HG03139 (cell line): Measurements from ENCODE around the gene RICTOR.
A peak's percentile ranks its signal among the peaks of the same experiment; 100 is the strongest.
"Not testable (repeated sequence)": the region's sequence is repeated elsewhere in the genome, so short reads cannot be mapped to it uniquely, and the experiment has no call there.

Experiments
- ATAC-seq: cut with Tn5 transposase; IDR thresholded peaks from one replicate; pipeline ENCODE4 v1.9.1; 2021; ENCODE audit not compliant: unreplicated experiment

Gene RICTOR

GRCh38 chr5:39058178-39058921 is 15.8 kb downstream of the RICTOR start:
- peak; percentile 63 for ATAC-seq

GRCh38 chr5:39057734-39058133 is 16.5 kb downstream of the RICTOR start:
- ATAC-seq: peak; percentile 44

GRCh38 chr5:39055768-39056398 is 18.3 kb downstream of the RICTOR start:
- ATAC-seq: no peak

DNA sequence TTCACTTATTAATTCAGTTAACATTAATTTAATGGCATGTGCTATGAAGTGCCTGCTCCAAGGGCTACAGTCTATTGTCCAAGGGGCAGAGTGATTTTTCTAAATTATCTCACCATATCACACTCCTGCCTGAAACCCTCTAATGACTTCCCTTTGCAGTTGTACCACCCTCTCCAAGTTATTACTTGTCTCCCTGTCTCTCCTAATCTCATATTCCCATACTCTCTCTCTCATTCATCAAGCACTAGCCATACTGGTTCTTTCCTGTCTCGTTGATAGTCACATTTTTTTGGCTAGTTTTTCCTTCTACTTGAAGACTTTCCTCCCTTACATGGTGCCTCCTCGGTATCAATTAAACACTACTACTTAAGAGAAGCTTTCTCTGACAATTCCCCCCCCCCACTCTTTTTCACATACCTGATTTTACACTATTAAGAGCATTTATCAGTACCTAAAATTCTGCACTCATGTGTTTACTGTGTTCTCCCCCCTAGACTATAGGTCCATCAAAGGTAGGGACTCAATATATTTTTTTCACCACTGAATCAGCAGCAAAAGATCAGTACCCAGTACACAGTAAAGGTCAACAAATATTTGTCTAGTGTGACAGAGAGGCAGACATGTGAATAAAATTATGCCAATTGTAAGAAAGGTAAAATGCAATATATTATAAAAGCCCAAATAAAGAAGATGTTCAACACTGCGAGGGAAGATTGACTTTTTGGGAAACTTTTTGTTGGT is 19.0 kb downstream of the RICTOR start:
- no peak for ATAC-seq

DNA sequence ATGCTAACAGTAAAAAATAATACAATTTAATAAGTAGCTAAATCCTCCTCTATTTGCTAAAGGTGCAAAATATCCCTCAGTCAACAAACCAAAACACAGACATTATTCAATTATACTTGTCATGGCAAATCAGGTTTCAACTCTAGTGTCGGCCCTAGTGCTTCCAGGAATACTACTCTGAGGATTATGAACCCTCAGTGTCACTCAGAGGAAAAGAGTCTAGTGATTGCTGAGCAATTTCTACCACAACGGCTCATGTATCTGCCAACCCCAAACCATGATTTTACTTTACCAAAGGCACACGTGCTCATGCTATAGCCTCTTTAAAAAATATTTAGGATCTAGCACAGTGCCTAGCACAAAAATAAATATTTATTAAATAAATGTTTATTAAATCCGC is 21.0 kb downstream of the RICTOR start:
- no peak for ATAC-seq

GRCh38 chr5:39052141-39052540 is 22.1 kb downstream of the RICTOR start:
- ATAC-seq: no peak

GRCh38 chr5:39049315-39049714 is 24.9 kb downstream of the RICTOR start:
- no peak for ATAC-seq

- ATAC-seq: no peak
These were observed 33.3 kb downstream of the RICTOR start for GRCh38 chr5:39040875-39041274.

DNA sequence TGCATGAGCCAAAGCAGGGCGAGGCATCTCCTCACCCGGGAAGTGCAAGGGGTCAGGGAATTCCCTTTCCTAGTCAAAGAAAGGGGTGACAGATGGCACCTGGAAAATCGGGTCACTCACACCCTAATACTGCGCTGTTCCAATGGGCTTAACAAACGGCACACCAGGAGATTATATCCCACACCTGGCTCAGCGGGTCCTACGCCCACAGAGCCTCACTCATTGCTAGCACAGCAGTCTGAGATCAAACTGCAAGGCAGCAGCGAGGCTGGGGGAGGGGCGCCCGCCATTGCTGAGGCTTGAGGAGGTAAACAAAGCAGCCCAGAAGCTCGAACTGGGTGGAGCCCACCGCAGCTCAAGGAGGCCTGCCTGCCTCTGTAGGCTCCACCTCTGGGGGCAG is 39.7 kb downstream of the RICTOR start:
- not testable (repeated sequence) for ATAC-seq

DNA sequence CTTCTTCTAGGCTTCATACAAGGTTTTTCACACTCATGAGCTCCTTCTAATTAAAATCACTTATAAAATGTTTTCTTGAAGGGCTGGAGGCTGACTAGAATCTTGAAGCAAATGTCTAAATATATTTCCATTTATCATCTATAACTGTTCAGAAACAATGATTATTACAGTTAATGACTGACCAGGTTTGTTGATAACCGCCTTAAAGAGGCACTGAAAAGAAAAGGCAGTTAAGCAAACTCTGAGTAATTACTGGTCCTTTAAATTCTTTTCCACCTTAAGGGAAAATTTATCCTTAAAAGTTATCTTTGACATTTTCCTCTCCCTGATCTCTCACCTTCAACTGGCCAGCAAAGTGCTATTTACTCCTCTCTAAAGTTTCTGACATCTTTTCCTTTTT is 43.2 kb downstream of the RICTOR start:
- no peak for ATAC-seq

DNA sequence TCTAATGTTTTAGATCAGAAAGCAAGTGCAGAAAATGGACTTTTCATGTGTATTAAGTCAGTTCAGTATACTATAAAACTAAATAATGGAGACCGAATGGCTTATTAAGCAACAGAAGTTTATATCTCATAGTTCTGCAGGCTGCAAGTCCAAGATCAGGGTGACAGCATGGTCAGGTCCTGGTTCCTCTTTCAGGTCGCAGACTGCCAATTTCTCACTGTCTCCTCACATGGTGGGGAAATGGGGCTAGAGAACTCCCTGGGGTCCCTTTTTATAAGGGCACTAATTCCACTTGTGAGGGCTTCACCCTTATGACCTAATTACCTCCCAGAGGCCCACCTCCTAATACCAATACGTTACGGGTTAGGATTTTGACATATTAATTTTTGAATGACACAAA is 48.7 kb downstream of the RICTOR start:
- ATAC-seq: no peak

GRCh38 chr5:39024884-39025283 is 49.3 kb downstream of the RICTOR start:
- no peak for ATAC-seq

GRCh38 chr5:39024005-39024404 is 50.2 kb downstream of the RICTOR start:
- ATAC-seq: no peak

DNA sequence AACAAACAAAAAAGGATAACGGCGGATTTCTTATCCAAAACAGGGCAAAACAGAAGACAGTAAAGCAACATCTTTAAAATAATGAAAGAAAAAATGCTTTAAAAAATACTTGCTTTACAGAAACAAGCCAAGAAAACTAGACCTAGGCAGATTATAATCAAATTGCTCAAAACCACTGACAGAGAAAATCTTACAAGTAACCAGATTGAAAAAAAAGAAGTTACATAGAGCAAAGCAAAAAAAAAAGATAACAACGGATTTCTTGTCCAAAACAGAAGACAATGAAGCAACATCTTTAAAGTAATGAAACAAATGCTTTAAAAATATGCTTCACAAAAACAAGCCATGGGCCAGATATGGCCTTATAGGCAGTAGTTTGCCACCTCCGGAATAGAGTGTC is 51.1 kb downstream of the RICTOR start:
- ATAC-seq: no peak

DNA sequence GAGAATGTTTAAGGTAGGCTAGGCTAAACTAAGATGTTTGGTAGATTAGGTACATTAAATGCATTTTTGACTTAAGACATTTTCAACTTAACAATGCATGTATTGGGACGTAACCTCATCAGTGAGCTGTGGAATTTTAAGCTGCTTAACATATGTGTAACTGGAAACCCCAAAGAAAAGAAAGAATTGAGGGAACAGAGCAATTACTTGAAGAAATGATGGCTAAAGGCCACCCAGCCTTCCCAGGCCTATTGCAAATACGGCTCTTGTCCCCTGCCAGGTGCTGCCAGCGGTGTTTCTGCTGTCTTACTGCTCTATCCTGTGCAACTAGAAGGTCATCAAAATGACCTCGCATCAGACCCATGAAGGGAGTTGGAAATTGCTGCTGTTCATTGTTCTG is 52.0 kb downstream of the RICTOR start:
- ATAC-seq: no peak

DNA sequence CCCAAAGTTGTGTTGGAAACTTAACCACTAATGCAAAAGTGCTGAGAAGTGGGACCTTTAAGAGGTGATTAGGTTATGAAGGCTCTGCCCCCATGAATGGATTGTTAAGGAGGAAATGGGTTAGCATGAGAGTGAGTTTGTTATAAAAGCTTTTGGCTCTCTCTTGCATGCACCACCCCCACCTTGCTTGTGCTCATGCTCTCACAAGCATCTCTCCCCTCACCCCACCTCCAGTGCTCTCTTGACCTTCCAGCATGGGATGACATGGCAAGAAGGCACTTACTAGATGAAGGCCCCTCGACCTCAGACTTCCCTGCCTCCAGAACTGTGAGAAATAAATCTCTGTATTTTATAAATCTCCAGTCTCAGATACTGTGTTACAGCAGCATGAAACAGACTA is 52.8 kb downstream of the RICTOR start:
- no peak for ATAC-seq

- ATAC-seq: no peak
These were observed 53.7 kb downstream of the RICTOR start for GRCh38 chr5:39020458-39020857.

- ATAC-seq: no peak
These were observed 54.9 kb downstream of the RICTOR start for GRCh38 chr5:39019254-39019653.

DNA sequence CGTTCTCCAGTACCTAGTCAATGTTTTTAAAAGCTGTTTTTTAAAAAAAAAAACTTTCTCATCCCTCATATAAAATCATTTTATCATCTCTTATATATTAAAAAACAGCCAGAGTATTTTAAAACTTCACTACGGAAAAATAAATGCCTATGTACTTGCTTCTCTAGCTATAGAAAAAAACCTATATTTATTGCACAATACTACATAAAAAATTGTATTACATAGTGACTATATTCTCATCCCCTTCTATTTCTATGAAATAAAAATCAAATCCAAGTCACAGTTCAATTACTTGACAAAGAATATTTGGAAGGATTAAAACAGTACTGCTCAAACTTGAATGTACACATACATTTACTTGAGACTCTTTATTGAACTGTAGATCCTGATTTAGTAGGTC is 56.7 kb downstream of the RICTOR start:
- ATAC-seq: no peak

DNA sequence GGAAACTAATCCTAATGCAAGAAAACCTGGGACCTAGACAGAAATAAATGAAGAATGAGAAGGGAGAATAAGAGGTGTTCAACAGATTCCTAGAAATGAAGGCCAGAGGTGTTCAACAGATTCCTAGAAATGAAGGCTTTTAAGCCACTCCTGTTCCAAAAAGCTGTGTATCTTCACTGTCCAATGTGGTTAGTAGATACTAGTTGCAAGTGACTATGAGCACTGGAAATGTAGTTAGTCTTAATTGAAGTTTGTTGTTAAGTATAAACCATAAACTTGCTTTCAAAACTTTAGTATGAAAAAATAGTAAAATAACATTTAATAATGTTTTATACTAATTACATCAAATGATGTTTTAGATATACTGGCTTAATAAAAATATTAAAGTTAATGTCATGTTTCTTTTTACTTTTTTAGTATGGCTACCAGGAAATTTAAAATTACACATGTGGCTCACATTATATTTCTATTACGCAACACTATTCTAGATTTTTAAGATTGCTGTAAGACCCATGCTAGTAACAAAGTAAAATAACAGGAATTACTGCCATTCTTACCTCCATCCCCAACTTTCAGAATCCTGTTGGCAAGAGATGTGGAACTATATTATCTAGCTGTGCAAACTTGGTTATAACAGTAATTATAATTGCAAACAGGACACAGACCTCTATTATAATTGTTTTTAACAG is 57.5 kb downstream of the RICTOR start:
- ATAC-seq: no peak

- no peak for ATAC-seq
These were observed 58.2 kb downstream of the RICTOR start for GRCh38 chr5:39015743-39016586.
